K562 (cell line): ENCODE data around the gene KCNQ2. TPM values are rescaled to one million over a fixed set of nuclear protein-coding genes. Genes with fewer than 3 reads are reported as not detected.

Source experiments
- ATAC-seq: fragments of 200-7000 bp; cut with Tn5 transposase; 3 replicates; pipeline ENCODE4 v1.9.1; 2020; ENCODE audit warnings: moderate library complexity
- BruUV-seq: library from RNA; stranded (reverse); fragments of 400-500 nt; replicated peaks from 2 replicates; lab custom pipeline; 2021; lab: Mats Ljungman, UMichigan
- CTCF ChIA-PET: fragments of 300-600 bp; formaldehyde crosslinking; extraction: SDS; loops from one replicate; lab custom pipeline; 2021; ENCODE audit warnings: low intra/inter-chr PET ratio; lab: Yijun Ruan, JAX
- POLR2A ChIA-PET: fragments of 300-600, 350-650 bp; sonication (Branson Sonifier 250); formaldehyde crosslinking; extraction: SDS; loops from one replicate; lab custom pipeline; 2021; ENCODE audit warnings: antibody characterized with exemption, inconsistent platforms; lab: Yijun Ruan, JAX
- DNase-seq, 4 experiments: peaks; one replicate each; pipeline versions ENCODE4 v3.0.0 to v3.0.0-alpha.2; 2011 to 2018; ENCODE audit warnings: low spot score in 3 of 4, mixed read lengths in 3 of 4; ENCODE audit errors: extremely low read depth in 1 of 4
- FAIRE-seq: peaks from 2 replicates; lab custom pipeline; 2011; peaks lifted over from hg19 to GRCh38; lab: Jason Lieb, UNC
- H2AFZ ChIP-seq: 2 replicates; pipeline ENCODE4 v1.6.0; 2011; ENCODE audit warnings: low read depth, low read length, control low read depth, inconsistent platforms
- H3K27ac ChIP-seq: fragments of 200-600 bp; 3 replicates; pipeline ENCODE4 v1.8.0; 2011; ENCODE audit warnings: low read depth, mild to moderate bottlenecking, control low read depth, inconsistent platforms, low read length, moderate library complexity, mixed read lengths; ENCODE audit errors: extremely low read depth
- H3K27me3 ChIP-seq, 2 experiments: fragments of 300-600 bp in 1 of 2; 2 replicates in 1 of 2; 3 replicates in 1 of 2; pipeline versions ENCODE4 v1.6.0 to v1.8.0; 2011; ENCODE audit warnings: inconsistent platforms in 2 of 2, low read length in 2 of 2, mild to moderate bottlenecking in 1 of 2, mixed read lengths in 1 of 2, moderate library complexity in 1 of 2; ENCODE audit not compliant: control insufficient read depth in 2 of 2, insufficient read depth in 2 of 2
- H3K36me3 ChIP-seq: fragments of 300-600 bp; 3 replicates; pipeline ENCODE4 v1.8.0; 2011; ENCODE audit warnings: mild to moderate bottlenecking, low read length, inconsistent platforms; ENCODE audit not compliant: control insufficient read depth, insufficient read depth
- H3K4me1 ChIP-seq, 2 experiments: fragments of 200-600 bp in 1 of 2; replicated peaks in 1 of 2; 2 replicates in 1 of 2; 3 replicates in 1 of 2; pipeline versions ENCODE4 v1.5.1 to v1.8.0; 2011; ENCODE audit warnings: inconsistent platforms in 2 of 2, low read length in 2 of 2, mild to moderate bottlenecking in 1 of 2, mixed read lengths in 1 of 2, moderate library complexity in 1 of 2; ENCODE audit not compliant: control insufficient read depth in 2 of 2, insufficient read depth in 2 of 2
- H3K4me2 ChIP-seq: 2 replicates; pipeline ENCODE4 v1.6.1; 2011; ENCODE audit warnings: low read length, control low read depth, inconsistent platforms, mixed read lengths; ENCODE audit not compliant: insufficient read depth
- H3K4me3 ChIP-seq: fragments of 200-600 bp; sonication (generic), shearing (Covaris generic); 2 replicates; pipeline ENCODE4 v1.5.1; 2016; ENCODE audit warnings: control low read depth, inconsistent platforms
- H3K79me2 ChIP-seq: fragments of 200-600 bp; 3 replicates; pipeline ENCODE4 v1.8.0; 2011; ENCODE audit warnings: low read length, inconsistent platforms; ENCODE audit not compliant: control insufficient read depth, insufficient read depth
- H3K9ac ChIP-seq, 2 experiments: 2 replicates each; pipeline versions ENCODE4 v1.6.0 to v1.6.1; 2011; ENCODE audit warnings: low read depth in 2 of 2, low read length in 2 of 2, control low read depth in 1 of 2, inconsistent platforms in 1 of 2, mild to moderate bottlenecking in 1 of 2, mixed read lengths in 1 of 2; ENCODE audit not compliant: insufficient read depth in 1 of 2
- H3K9me1 ChIP-seq: one replicate; pipeline ENCODE4 v1.6.0; 2011; ENCODE audit warnings: inconsistent platforms, mild to moderate bottlenecking, low read length, moderate library complexity; ENCODE audit not compliant: control insufficient read depth, insufficient read depth
- H3K9me3 ChIP-seq: replicated peaks from 2 replicates; pipeline ENCODE4 v1.5.1; 2011; ENCODE audit warnings: low read depth, low read length, inconsistent platforms; ENCODE audit not compliant: control insufficient read depth, insufficient read depth
- H4K20me1 ChIP-seq: replicated peaks from 2 replicates; pipeline ENCODE4 v1.6.1; 2011; ENCODE audit warnings: low read length, inconsistent platforms, mixed read lengths; ENCODE audit not compliant: control insufficient read depth, insufficient read depth
- REST ChIP-seq, 2 experiments: fragments of 450-650 bp; formaldehyde crosslinking in 1 of 2; IDR thresholded peaks; 2 replicates each; pipeline versions ENCODE4 v1.4.0 to v1.6.1; 2014 to 2020; ENCODE audit warnings: mild to moderate bottlenecking in 2 of 2, borderline replicate concordance in 1 of 2, low read depth in 1 of 2
- SRSF1 ChIP-seq: fragments of 200-400 bp; formaldehyde crosslinking; IDR thresholded peaks from 2 replicates; pipeline ENCODE4 v1.6.1; 2017; ENCODE audit warnings: mild to moderate bottlenecking, low read depth, low read length, moderate library complexity
- WGBS: fragments of 100-300 bp; shearing (Covaris generic); methylation state at CpG from one replicate; pipeline ENCODE4 v1.1.6; 2016; ENCODE audit warnings: low coverage, mixed read lengths; ENCODE audit not compliant: insufficient coverage; ENCODE audit errors: missing lambda C conversion rate; 5-methylcytosine and 5-hydroxymethylcytosine counted together
- in situ Hi-C: fragments of 300-500 bp; cut with MboI; formaldehyde crosslinking; loops from 4 replicates; pipeline ENCODE4 v1.15.0; 2018; ENCODE audit warnings: inconsistent platforms, mixed read lengths
- intact Hi-C: fragments of 100-400 bp; cut with micrococcal nuclease; formaldehyde crosslinking; loops from 2 replicates; pipeline ENCODE4 v1.14.2; 2022
- polyA plus RNA-seq, 8 experiments: library from polyadenylated mRNA; depleted of rRNA in 4 of 8; stranded (reverse) in 5 of 8; unstranded in 3 of 8; fragments of >200 nt; fragmentation: Nextera tagmentation in 2 of 8; fragmentation: Illumina TruSeq in 1 of 8; extraction: Ambion mirVana in 2 of 8; extraction: Trizol in 1 of 8; gene quantifications; 2 replicates each; pipeline versions ENCODE4 v1.2.1 to v1.2.3, GENCODE V29; 2011 to 2014; ENCODE audit warnings: inconsistent platforms in 1 of 8, missing spikeins in 1 of 8
- total RNA-seq, 7 experiments: library from RNA; depleted of rRNA in 6 of 7; stranded (reverse); fragments of >200 nt in 6 of 7; fragmentation: Illumina TruSeq in 2 of 7; extraction: Trizol in 2 of 7; gene quantifications; 2 replicates each; pipeline versions ENCODE4 v1.2.1 to v1.2.3, GENCODE V29; 2011 to 2021; ENCODE audit warnings: low replicate concordance in 1 of 7

The KCNQ2 gene
- total and polyA plus RNA-seq, 9 of the 15 experiments (the other 6 are each of a cell fraction or from before 2014, with no cell fraction given) = 0.13 to 0.16 TPM; not detected in 7

GRCh38 chr20:63457737-63458136, 14.7 kb downstream of the KCNQ2 start:
- TF ChIP-seq REST (IDR thresholded peaks at IDR 0.05; ENCODE audit: borderline replicate concordance) (0 out of 2 replicates have a peak, but pooled peaks have one; percentile 5), REST (CRISPR knock-in tag; IDR thresholded peaks at IDR 0.05; ENCODE audit: low read depth) (no peak), SRSF1 (no peak)
- H3K4me1 ChIP-seq = peaks cover 0 to 49% of the 10 kb centered on the region in 2 experiments; a peak in 2 of 5 replicates
- no TSS peak for BruUV-seq
- H3K9me3 ChIP-seq = no peaks in the 10 kb centered on the region
- H4K20me1 ChIP-seq = peaks cover 18% of the 10 kb centered on the region
- H2AFZ ChIP-seq = no peak overlapping the region
- H3K79me2 ChIP-seq = no peaks in the 10 kb centered on the region
- H3K4me3 ChIP-seq = no peak overlapping the region
- 3% methylated on average over 16 of the region's 17 CpGs for WGBS
- intact Hi-C loops (no loop called here), in situ Hi-C loops (no loop called here)
- POLR2A ChIA-PET = interaction anchor here (0.8 kb wide), 1 partner anchor 36 kb away, joined by 3 read pairs; no protein-coding TSS in a partner anchor
- H3K9ac ChIP-seq = no peak overlapping the region
- no peak overlapping the region for H3K27ac ChIP-seq
- peaks cover 30 to 76% of the 10 kb centered on the region in 2 experiments; a peak in 4 of 5 replicates for H3K27me3 ChIP-seq
- ATAC-seq = no peak
- no peak for DNase-seq
- H3K4me2 ChIP-seq = no peak overlapping the region
- CTCF ChIA-PET = no interaction called here
- no peaks in the 10 kb centered on the region for H3K9me1 ChIP-seq
- no peak for FAIRE-seq
- no peaks in the 10 kb centered on the region for H3K36me3 ChIP-seq
